ENCODE results near the gene WBP2. TPM values are rescaled to one million over a fixed set of nuclear protein-coding genes. Genes with fewer than 3 reads are reported as not detected.
A peak's percentile ranks its signal among the peaks of the same experiment; 100 is the strongest.

Gene WBP2
- total and polyA plus RNA-seq, 2 of the 13 experiments (the other 11 are each of a cell fraction or from before 2014, with no cell fraction given): 29.2 to 29.5 TPM

GRCh38 chr17:75874323-75875181, 19.4 kb upstream of the WBP2 start (continued):
- TF ChIP-seq RFX3 (CRISPR knock-in tag; IDR thresholded peaks at IDR 0.05) (no peak), EZH2 (conservative IDR thresholded peaks at IDR 0.05; ENCODE audit: low read depth, low read length) (no peak), ZNF556 (CRISPR knock-in tag; IDR thresholded peaks at IDR 0.05; ENCODE audit: borderline replicate concordance) (no peak), AGO1 (IDR thresholded peaks at IDR 0.05; ENCODE audit: low read depth, low read length, poor library complexity, severe bottlenecking) (peak; percentile 96), ZNF17 (CRISPR knock-in tag; IDR thresholded peaks at IDR 0.05) (no peak), KDM5A (IDR thresholded peaks at IDR 0.05; ENCODE audit: borderline replicate concordance, low read length) (no peak), NR2F6 (IDR thresholded peaks at IDR 0.05) (no peak), NR2F6 (CRISPR knock-in tag; IDR thresholded peaks at IDR 0.05) (no peak), CEBPZ (IDR thresholded peaks at IDR 0.05; ENCODE audit: low read length) (no peak), POLR2A (IDR thresholded peaks at IDR 0.05; ENCODE audit: insufficient read depth in 1 of 2, low read depth in 2 of 2, low read length in 2 of 2) (no peak), ZFP1 (CRISPR knock-in tag; IDR thresholded peaks at IDR 0.05) (no peak), HNRNPK (IDR thresholded peaks at IDR 0.05; ENCODE audit: low read depth, low read length, poor library complexity, severe bottlenecking) (peak; percentile 5), RORA (CRISPR knock-in tag; IDR thresholded peaks at IDR 0.05) (no peak), ZNF180 (CRISPR knock-in tag; IDR thresholded peaks at IDR 0.05; ENCODE audit: borderline replicate concordance, low read depth) (no peak), ZFP62 (CRISPR knock-in tag; IDR thresholded peaks at IDR 0.05) (no peak), ERF (CRISPR knock-in tag; IDR thresholded peaks at IDR 0.05) (no peak), ZHX1 (CRISPR knock-in tag; IDR thresholded peaks at IDR 0.05; ENCODE audit: low read depth) (no peak), ZBTB37 (CRISPR knock-in tag; IDR thresholded peaks at IDR 0.05) (no peak), RCOR2 (CRISPR knock-in tag; IDR thresholded peaks at IDR 0.05) (no peak), RBFOX2 (IDR thresholded peaks at IDR 0.05; ENCODE audit: low read depth, low read length) (peak; percentile 88), PCBP1 (IDR thresholded peaks at IDR 0.05; ENCODE audit: borderline replicate concordance, low read depth, low read length) (0 out of 2 replicates have a peak, but pooled peaks have one; percentile 1), ZNF280B (CRISPR knock-in tag; IDR thresholded peaks at IDR 0.05; ENCODE audit: borderline replicate concordance) (no peak)

All from HepG2 (cell line).